ENCODE measurements around the gene CST8.

Gene CST8

DNA sequence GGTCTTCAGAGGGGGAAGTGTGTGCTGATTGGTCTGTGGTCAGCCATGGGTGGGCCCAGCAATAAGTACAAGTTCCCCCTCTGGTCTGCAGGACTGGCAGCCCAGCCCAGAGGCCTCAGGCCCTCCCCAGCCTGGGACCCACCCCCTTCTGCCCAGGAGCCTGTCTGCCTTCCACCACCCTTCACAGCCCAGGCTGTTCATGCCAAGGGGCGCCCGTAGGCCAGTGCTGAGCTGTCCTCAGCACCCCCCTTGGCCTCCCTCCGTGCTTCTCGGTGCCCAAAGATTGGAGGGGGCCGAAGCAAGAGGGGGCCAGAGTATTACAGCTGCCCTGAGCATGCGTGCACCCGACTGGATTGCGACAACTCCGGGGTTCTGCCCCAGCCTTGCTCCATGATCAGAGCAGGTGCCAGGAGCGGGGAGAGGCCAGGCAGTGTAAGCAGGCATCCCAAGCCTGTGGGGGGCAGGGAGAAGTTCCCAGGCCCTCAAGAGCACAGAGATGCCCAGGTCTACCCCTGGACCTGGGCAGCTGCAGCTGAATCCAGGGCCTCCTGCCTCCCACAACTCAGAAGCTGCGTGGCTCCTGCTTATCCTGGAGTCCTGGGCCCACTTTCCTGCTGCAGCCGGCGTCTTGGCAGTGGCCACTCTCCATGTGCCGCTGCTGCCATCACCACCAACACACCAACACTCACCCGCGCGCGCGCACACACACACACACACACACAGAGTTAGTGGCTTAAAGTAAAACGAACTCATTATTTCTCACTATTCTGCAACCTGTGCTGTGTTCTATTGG, 44.1 kb downstream of the CST8 start:
- no peak for TF ChIP-seq YY2 (tag by site-specific recombination; IDR thresholded peaks at IDR 0.05)
- no peak for TF ChIP-seq ZNF239 (tag by site-specific recombination; IDR thresholded peaks at IDR 0.05)
- no peak for TF ChIP-seq ZNF350 (tag by site-specific recombination; IDR thresholded peaks at IDR 0.05)
- no peak for TF ChIP-seq ZNF26 (tag by site-specific recombination; IDR thresholded peaks at IDR 0.05)
- TF ChIP-seq ZNF133 (tag by site-specific recombination; IDR thresholded peaks at IDR 0.05): no peak
- TF ChIP-seq ZNF37A (tag by site-specific recombination; IDR thresholded peaks at IDR 0.05): no peak
- no peak for TF ChIP-seq ZNF335 (tag by site-specific recombination; conservative IDR thresholded peaks at IDR 0.05)
- no peak for TF ChIP-seq ZNF16 (tag by site-specific recombination; IDR thresholded peaks at IDR 0.05; ENCODE audit: low read depth)
- TF ChIP-seq HOXA7 (CRISPR knock-in tag; IDR thresholded peaks at IDR 0.05; ENCODE audit: borderline replicate concordance): no peak
- no peak for TF ChIP-seq ZNF169 (tag by site-specific recombination; IDR thresholded peaks at IDR 0.05)
- no peak for TF ChIP-seq ZNF76 (tag by site-specific recombination; IDR thresholded peaks at IDR 0.05; ENCODE audit: borderline replicate concordance, low read depth)
- no peaks in the 10 kb centered on the region for H3K4me1 ChIP-seq (ENCODE audit: control insufficient read depth, insufficient read depth, low read length)
- H3K9me3 ChIP-seq (ENCODE audit: control insufficient read depth, insufficient read depth, low read depth, low read length): no peaks in the 10 kb centered on the region
- CTCF ChIA-PET: no interaction called here
- H3K4me3 ChIP-seq (ENCODE audit: low read depth, low read length): no peak overlapping the region
- POLR2A ChIA-PET: no interaction called here
- H3K27ac ChIP-seq (ENCODE audit: extremely low read depth, low read depth, low read length): no peak overlapping the region
- no peaks in the 10 kb centered on the region for H3K36me3 ChIP-seq (ENCODE audit: control insufficient read depth in 2 of 2, insufficient read depth in 1 of 2, low read length in 2 of 2)

DNA sequence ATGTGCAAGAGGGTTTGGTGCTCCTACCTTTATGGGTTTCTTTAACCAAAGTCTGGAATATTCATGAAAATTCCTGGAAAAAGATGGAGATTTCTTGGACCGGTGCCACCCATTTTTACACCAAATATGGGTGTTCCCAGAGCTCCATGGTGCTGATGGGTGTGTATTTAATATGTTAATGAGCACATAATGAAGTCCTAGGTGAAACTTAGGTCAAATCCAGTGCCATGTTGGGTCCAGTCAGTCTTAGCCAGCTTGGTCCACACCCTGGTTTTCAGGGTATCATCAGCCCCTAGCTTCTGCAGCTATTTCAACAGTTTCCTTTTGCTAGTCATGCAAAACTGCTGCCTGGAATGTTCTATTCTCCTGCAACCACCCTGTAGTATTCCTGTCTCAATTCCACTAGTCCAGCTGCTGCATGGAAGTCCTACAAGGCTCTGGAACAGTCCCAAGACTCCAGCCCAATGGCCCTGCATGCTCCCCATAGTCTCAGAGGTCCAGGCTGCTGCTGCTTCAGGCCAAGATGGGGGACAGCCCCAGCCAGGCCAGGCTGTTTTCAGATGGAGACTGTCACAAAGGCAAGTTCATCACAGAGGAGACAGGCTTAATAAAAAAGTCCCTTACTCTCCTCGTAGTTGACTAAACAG, 45.5 kb downstream of the CST8 start:
- TF ChIP-seq ZNF707 (tag by site-specific recombination; IDR thresholded peaks at IDR 0.05): no peak
- no peak for TF ChIP-seq ZNF132 (tag by site-specific recombination; IDR thresholded peaks at IDR 0.05; ENCODE audit: borderline replicate concordance)
- no peak for TF ChIP-seq KLF10 (tag by site-specific recombination; IDR thresholded peaks at IDR 0.05)
- TF ChIP-seq TCF7L2 (IDR thresholded peaks at IDR 0.05; ENCODE audit: borderline replicate concordance, low read depth, low read length): no peak
- no peak for TF ChIP-seq ZNF155 (tag by site-specific recombination; IDR thresholded peaks at IDR 0.05)
- no peak for TF ChIP-seq ZXDB (tag by site-specific recombination; IDR thresholded peaks at IDR 0.05)
- TF ChIP-seq ZSCAN23 (tag by site-specific recombination; IDR thresholded peaks at IDR 0.05): no peak
- no peak for TF ChIP-seq ZNF280C (tag by site-specific recombination; IDR thresholded peaks at IDR 0.05)
- TF ChIP-seq ZNF404 (tag by site-specific recombination; IDR thresholded peaks at IDR 0.05): no peak
- no peak for TF ChIP-seq IKZF3 (tag by site-specific recombination; IDR thresholded peaks at IDR 0.05)
- no peak for TF ChIP-seq ZNF501 (tag by site-specific recombination; IDR thresholded peaks at IDR 0.05)
- TF ChIP-seq ZBTB1 (tag by site-specific recombination; IDR thresholded peaks at IDR 0.05): no peak
- TF ChIP-seq ZFHX2 (tag by site-specific recombination; conservative IDR thresholded peaks at IDR 0.05): no peak
- TF ChIP-seq ZNF701 (tag by site-specific recombination; IDR thresholded peaks at IDR 0.05): no peak
- no peak for TF ChIP-seq ZNF354C (tag by site-specific recombination; IDR thresholded peaks at IDR 0.05; ENCODE audit: borderline replicate concordance, low read depth)
- POLR2A ChIA-PET: no interaction called here
- Histone ChIP-seq H3K9me3 (ENCODE audit: control insufficient read depth, insufficient read depth, low read depth, low read length) (no peaks in the 10 kb centered on the region), H3K36me3 (ENCODE audit: control insufficient read depth in 2 of 2, insufficient read depth in 1 of 2, low read length in 2 of 2) (no peaks in the 10 kb centered on the region), H3K4me1 (ENCODE audit: control insufficient read depth, insufficient read depth, low read length) (no peaks in the 10 kb centered on the region), H3K4me3 (ENCODE audit: low read depth, low read length) (no peak overlapping the region), H3K27ac (ENCODE audit: extremely low read depth, low read depth, low read length) (no peak overlapping the region)
- CTCF ChIA-PET: no interaction called here

Measured in HEK293 (cell line).